MM.1S (cell line): Measurements from ENCODE around the gene CCNB2.

Experiments
- CTCF ChIP-seq: fragments of 300-600 bp; sonication (generic); IDR thresholded peaks from 2 replicates; pipeline ENCODE4 v1.5.1; 2016; ENCODE audit warnings: antibody characterized with exemption, low read length, mixed read lengths
- EZH2 ChIP-seq: fragments of 300-600 bp; sonication (generic); optimal IDR thresholded peaks from 2 replicates; pipeline ENCODE3; 2017; ENCODE audit warnings: low read depth, mild to moderate bottlenecking, antibody characterized with exemption, low read length, mixed read lengths

- no peak for TF ChIP-seq CTCF
- TF ChIP-seq EZH2, result no peak
Observed at GRCh38 chr15:59111251-59111650, 6.3 kb downstream of the CCNB2 start.
